Nephron progenitor cell (in vitro differentiated cells): ENCODE results near the gene PHETA1.
A peak's percentile ranks its signal among the peaks of the same experiment; 100 is the strongest.
"Not testable (repeated sequence)": the region's sequence is repeated elsewhere in the genome, so short reads cannot be mapped to it uniquely, and the experiment has no call there.

Source experiments
- DNase-seq: peaks from one replicate; pipeline ENCODE4 v3.0.0; 2021
- H3K27ac Mint-ChIP-seq: 2 replicates; pipeline ENCODE4 v1.8.0; 2021; ENCODE audit warnings: mild to moderate bottlenecking, moderate library complexity, mixed read lengths
- H3K27me3 Mint-ChIP-seq: 2 replicates; pipeline ENCODE4 v1.8.0; 2021; ENCODE audit warnings: mild to moderate bottlenecking, low read depth, mixed read lengths; ENCODE audit not compliant: poor library complexity
- H3K36me3 Mint-ChIP-seq: 2 replicates; pipeline ENCODE4 v1.8.0; 2021; ENCODE audit warnings: low read depth, mixed read lengths
- H3K4me1 Mint-ChIP-seq: 2 replicates; pipeline ENCODE4 v1.8.0; 2021; ENCODE audit warnings: mixed read lengths
- H3K4me3 Mint-ChIP-seq: 2 replicates; pipeline ENCODE4 v1.8.0; 2021; ENCODE audit warnings: mild to moderate bottlenecking, moderate library complexity, mixed read lengths
- H3K9me3 Mint-ChIP-seq: 2 replicates; pipeline ENCODE4 v1.8.0; 2021; ENCODE audit warnings: mild to moderate bottlenecking, moderate library complexity, mixed read lengths
- CTCF ChIP-seq: fragments of 200-600 bp; sonication (generic); IDR thresholded peaks from 2 replicates; pipeline ENCODE4 v1.5.0; 2021; ENCODE audit warnings: antibody characterized with exemption

The PHETA1 gene

GRCh38 chr12:111406474-111407376 lies 37.8 kb upstream of the PHETA1 start:
- DNase-seq: peak; percentile 37
- H3K36me3 Mint-ChIP-seq: no peaks in the 10 kb centered on the region
- H3K27ac Mint-ChIP-seq: peak overlapping the region; percentile 86
- H3K9me3 Mint-ChIP-seq: no peaks in the 10 kb centered on the region
- peaks cover 55% of the 10 kb centered on the region for H3K4me1 Mint-ChIP-seq
- no peak for TF ChIP-seq CTCF
- H3K4me3 Mint-ChIP-seq: peak overlapping the region; percentile 86
- peaks cover 8% of the 10 kb centered on the region for H3K27me3 Mint-ChIP-seq

GRCh38 chr12:111405859-111406473 lies 37.1 kb upstream of the PHETA1 start, which contains the start of gene SH2B3:
SH2B3 (plus strand) TSS chr12:111405923; CDS start chr12:111418146, 12,223 bp downstream.
- peaks cover 8% of the 10 kb centered on the region for H3K27me3 Mint-ChIP-seq
- H3K36me3 Mint-ChIP-seq: no peaks in the 10 kb centered on the region
- no peak for TF ChIP-seq CTCF
- peak within 1 kb of the TSS; percentile 82 for H3K27ac Mint-ChIP-seq
- peak within 1 kb of the TSS; percentile 86 for H3K4me3 Mint-ChIP-seq
- peaks cover 55% of the 10 kb centered on the region for H3K4me1 Mint-ChIP-seq
- DNase-seq: no peak
- no peaks in the 10 kb centered on the region for H3K9me3 Mint-ChIP-seq

- peak; percentile 58 for TF ChIP-seq CTCF
- Mint-ChIP-seq H3K9me3 (no peaks in the 10 kb centered on the region), H3K36me3 (no peaks in the 10 kb centered on the region), H3K27ac (no peak overlapping the region), H3K4me1 (peaks cover 48% of the 10 kb centered on the region), H3K4me3 (peak overlapping the region; percentile 75), H3K27me3 (peaks cover 8% of the 10 kb centered on the region)
- peak; percentile 100 for DNase-seq
Measured at GRCh38 chr12:111405149-111405858, 36.4 kb upstream of the PHETA1 start.

GRCh38 chr12:111404362-111405148 lies 35.7 kb upstream of the PHETA1 start:
- H3K27me3 Mint-ChIP-seq: peaks cover 8% of the 10 kb centered on the region
- no peak for TF ChIP-seq CTCF
- no peaks in the 10 kb centered on the region for H3K9me3 Mint-ChIP-seq
- DNase-seq: peak; percentile 33
- no peaks in the 10 kb centered on the region for H3K36me3 Mint-ChIP-seq
- peak overlapping the region; percentile 82 for H3K27ac Mint-ChIP-seq
- H3K4me1 Mint-ChIP-seq: peaks cover 47% of the 10 kb centered on the region
- H3K4me3 Mint-ChIP-seq: peak overlapping the region; percentile 75

GRCh38 chr12:111402490-111402824 lies 33.6 kb upstream of the PHETA1 start:
- not testable (repeated sequence) for H3K9me3 Mint-ChIP-seq, H3K4me3 Mint-ChIP-seq, DNase-seq, H3K36me3 Mint-ChIP-seq, H3K27ac Mint-ChIP-seq, H3K27me3 Mint-ChIP-seq
- peaks cover 31% of the 10 kb centered on the region for H3K4me1 Mint-ChIP-seq
